Liver (tissue), 9 donors: ENCODE measurements around the gene MED12. TPM values are rescaled to one million over a fixed set of nuclear protein-coding genes. Genes with fewer than 3 reads are reported as not detected.

Experiments
- DNase-seq: peaks from one replicate; pipeline ENCODE4 v3.0.0-alpha.2; 2017; ENCODE audit warnings: low spot score
- H3K27ac ChIP-seq, 2 donors: one replicate each; pipeline ENCODE4 v1.7.0; 2013; ENCODE audit warnings: inconsistent platforms in 2 of 2, low read length in 2 of 2, control low read depth in 1 of 2, low read depth in 1 of 2, mild to moderate bottlenecking in 1 of 2
- H3K27me3 ChIP-seq, 4 donors: one replicate each; pipeline versions ENCODE4 v1.6.1 to v1.7.0; 2013; ENCODE audit warnings: low read length in 3 of 4, inconsistent platforms in 1 of 4, mild to moderate bottlenecking in 1 of 4, moderate library complexity in 1 of 4; ENCODE audit not compliant: control insufficient read depth in 4 of 4, insufficient read depth in 4 of 4
- H3K36me3 ChIP-seq, 4 donors: one replicate each; pipeline versions ENCODE4 v1.6.1 to v1.7.0; 2013; ENCODE audit warnings: low read length in 3 of 4, mild to moderate bottlenecking in 3 of 4, low read depth in 1 of 4, moderate library complexity in 1 of 4; ENCODE audit not compliant: control insufficient read depth in 4 of 4, insufficient read depth in 3 of 4
- H3K4me1 ChIP-seq, 4 donors: one replicate each; pipeline versions ENCODE4 v1.6.1 to v1.7.0; 2013; ENCODE audit warnings: low read length in 3 of 4, mild to moderate bottlenecking in 3 of 4, moderate library complexity in 1 of 4; ENCODE audit not compliant: control insufficient read depth in 4 of 4, insufficient read depth in 4 of 4
- H3K4me3 ChIP-seq, 3 donors: one replicate each; pipeline versions ENCODE4 v1.6.1 to v1.7.0; 2013; ENCODE audit warnings: low read length in 3 of 3, control low read depth in 1 of 3, low read depth in 1 of 3, mild to moderate bottlenecking in 1 of 3
- H3K9ac ChIP-seq, 2 donors: one replicate each; pipeline ENCODE4 v1.7.0; 2013; ENCODE audit warnings: low read length in 2 of 2, mild to moderate bottlenecking in 2 of 2, moderate library complexity in 2 of 2, control low read depth in 1 of 2, low read depth in 1 of 2
- H3K9me3 ChIP-seq, 4 donors: one replicate each; pipeline versions ENCODE4 v1.6.1 to v1.7.0; 2013; ENCODE audit warnings: low read length in 3 of 4; ENCODE audit not compliant: control insufficient read depth in 4 of 4
- ATF3 ChIP-seq: IDR thresholded peaks from 2 replicates; pipeline ENCODE4 v1.6.1; 2016; ENCODE audit warnings: antibody characterized with exemption
- EGR1 ChIP-seq, 2 donors: IDR thresholded peaks; 2 replicates each; pipeline ENCODE4 v1.6.1; 2016 to 2018; ENCODE audit warnings: antibody characterized with exemption in 2 of 2, low read depth in 2 of 2
- FOXA1 ChIP-seq: IDR thresholded peaks from 2 replicates; pipeline ENCODE4 v1.6.1; 2016; ENCODE audit warnings: antibody characterized with exemption
- FOXA2 ChIP-seq: IDR thresholded peaks from 2 replicates; pipeline ENCODE4 v1.6.1; 2016; ENCODE audit warnings: antibody characterized with exemption
- GABPA ChIP-seq, 2 donors: IDR thresholded peaks in 1 of 2; conservative IDR thresholded peaks in 1 of 2; 2 replicates each; pipeline ENCODE4 v1.6.1; 2016; ENCODE audit warnings: antibody characterized with exemption in 2 of 2, mild to moderate bottlenecking in 1 of 2, moderate library complexity in 1 of 2
- HNF4A ChIP-seq, 2 donors: conservative IDR thresholded peaks; 2 replicates each; pipeline ENCODE4 v1.6.1; 2016; ENCODE audit warnings: antibody characterized with exemption in 2 of 2, mild to moderate bottlenecking in 2 of 2
- HNF4G ChIP-seq: IDR thresholded peaks from 2 replicates; pipeline ENCODE4 v1.6.1; 2016; ENCODE audit warnings: antibody characterized with exemption
- MAX ChIP-seq: IDR thresholded peaks from 2 replicates; pipeline ENCODE4 v1.6.1; 2016; ENCODE audit warnings: antibody characterized with exemption
- REST ChIP-seq: IDR thresholded peaks from 2 replicates; pipeline ENCODE4 v1.6.1; 2016; ENCODE audit warnings: antibody characterized with exemption, mild to moderate bottlenecking
- RXRA ChIP-seq, 2 donors: IDR thresholded peaks; 2 replicates each; pipeline ENCODE4 v1.6.1; 2017 to 2018; ENCODE audit warnings: antibody characterized with exemption in 2 of 2, mild to moderate bottlenecking in 1 of 2
- ZBTB33 ChIP-seq: IDR thresholded peaks from 2 replicates; pipeline ENCODE4 v1.6.1; 2016; ENCODE audit warnings: antibody characterized with exemption
- WGBS: extraction: QIAGEN DNeasy Blood & Tissue Kit; methylation state at CpG from one replicate; pipeline ENCODE4 v1.1.7; 2013; 5-methylcytosine and 5-hydroxymethylcytosine counted together
- polyA plus RNA-seq, 2 donors: library from polyadenylated mRNA; stranded (reverse) in 1 of 2; unstranded in 1 of 2; fragments of 200-250 nt in 1 of 2; fragments of >200 nt in 1 of 2; fragmentation: Nextera tagmentation in 1 of 2; extraction: Ambion mirVana in 1 of 2; gene quantifications; one replicate each; pipeline versions ENCODE4 v1.2.1 to v1.2.3, GENCODE V29; 2013 to 2015
- total RNA-seq, 2 donors: library from RNA; depleted of rRNA; stranded (reverse); fragments of >200 nt; gene quantifications; one replicate each; pipeline ENCODE4 v1.2.3, GENCODE V29; 2014
- donor health status: healthy.
- donor health status: healthy.
- donor health status: healthy.
- donor health status: healthy.
- donor health status: healthy.

MED12 gene
- total and polyA plus RNA-seq, 4 donors, result 3.2 to 25.6 (median 9.3) TPM

- TF ChIP-seq REST (no peak), FOXA2 (no peak)
Measured at GRCh38 chrX:71085900-71086299, 32.5 kb upstream of the MED12 start (continued).

- no peak for DNase-seq
- Histone ChIP-seq H3K27me3 (no peaks in the 10 kb centered on the region), H3K9ac (no peak overlapping the region), H3K36me3 (no peaks in the 10 kb centered on the region), H3K4me1 (peaks cover 2 to 6% (median 4%) of the 10 kb centered on the region in 4 donors), H3K27ac (no peak overlapping the region), H3K4me3 (no peak overlapping the region), H3K9me3 (no peaks in the 10 kb centered on the region)
- no peak for TF ChIP-seq HNF4A (conservative IDR thresholded peaks at IDR 0.05)
- 93% methylated on average over 5 of the region's 5 CpGs for WGBS
Measured at GRCh38 chrX:71091263-71091662, 27.1 kb upstream of the MED12 start.

- Histone ChIP-seq H3K36me3 (no peaks in the 10 kb centered on the region), H3K4me1 (peaks cover 4 to 16% (median 10%) of the 10 kb centered on the region in 4 donors), H3K27ac (no peak overlapping the region), H3K9ac (peak overlapping the region; percentile 15 to 89), H3K4me3 (peak overlapping the region; percentile 7 to 74 (median 66)), H3K27me3 (no peaks in the 10 kb centered on the region), H3K9me3 (no peaks in the 10 kb centered on the region)
- TF ChIP-seq GABPA (IDR thresholded peaks at IDR 0.05 in 1 of 2, conservative IDR thresholded peaks at IDR 0.05 in 1 of 2) (no peak), ATF3 (no peak), HNF4G (no peak), MAX (no peak), ZBTB33 (no peak), FOXA1 (no peak), RXRA (IDR thresholded peaks at IDR 0.05) (no peak), EGR1 (IDR thresholded peaks at IDR 0.05; ENCODE audit: low read depth in 2 of 2) (no peak), HNF4A (conservative IDR thresholded peaks at IDR 0.05) (no peak)
- no peak for DNase-seq
- 29% methylated on average over 6 of the region's 6 CpGs for WGBS
Measured at GRCh38 chrX:71095033-71095432, 23.4 kb upstream of the MED12 start.
